Right lobe of liver (tissue), 4 donors: ENCODE measurements around the gene LSP1.

Experiments
- POLR2A ChIP-seq: fragments of 450-650 bp; IDR thresholded peaks from one replicate; pipeline ENCODE4 v1.6.1; 2017; ENCODE audit warnings: antibody characterized with exemption, mild to moderate bottlenecking
- TF ChIP-seq, protein P1 (sequence below), 4 donors: fragments of 200-600 bp in 3 of 4; fragments of 450-650 bp in 1 of 4; IDR thresholded peaks; one replicate each; pipeline versions ENCODE4 v1.5.1 to v1.8.0; 2016 to 2022; ENCODE audit warnings: antibody characterized with exemption in 4 of 4, mild to moderate bottlenecking in 2 of 4
- donor health status: DM: no; HTN: no; CAD: no.
- donor health status: DM: no; HTN: no; CAD: no.
- donor health status: DM: no; HTN: yes; CAD: no.

DNA sequence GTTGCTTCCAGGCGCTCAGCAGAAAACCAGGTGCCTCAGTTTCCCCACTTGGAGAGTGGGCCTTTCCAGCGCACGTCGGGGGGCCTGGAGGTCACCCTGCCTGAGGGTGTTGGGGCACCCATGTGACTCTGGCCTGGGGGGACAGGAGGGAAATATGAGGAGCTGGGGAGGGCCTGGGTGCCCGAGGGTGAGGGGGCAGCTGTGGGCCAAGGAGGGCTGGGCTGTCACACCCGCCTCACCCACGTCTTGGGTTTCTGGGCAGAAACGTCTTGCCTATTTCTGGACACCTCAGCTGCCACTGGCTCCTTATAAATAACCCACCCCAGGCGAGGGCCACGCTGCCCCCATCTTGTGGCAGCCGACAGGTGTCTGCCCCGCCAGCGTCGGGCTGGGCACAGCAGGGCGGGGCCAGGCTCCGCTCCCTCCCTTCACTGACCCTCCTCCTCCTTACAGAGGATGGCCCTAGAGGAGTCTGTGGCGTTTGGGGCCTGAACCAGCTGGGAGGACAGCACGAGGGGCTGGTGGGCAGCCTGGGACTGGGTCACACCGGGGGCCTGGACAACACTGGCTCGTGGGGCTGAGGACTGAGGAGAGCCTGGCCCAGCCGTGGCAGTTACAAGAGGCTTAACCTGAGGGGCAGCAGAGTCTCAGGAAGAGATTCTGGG, 68.2 kb downstream of the LSP1 start:
- TF ChIP-seq POLR2A, result no peak
- TF ChIP-seq, protein P1, sequence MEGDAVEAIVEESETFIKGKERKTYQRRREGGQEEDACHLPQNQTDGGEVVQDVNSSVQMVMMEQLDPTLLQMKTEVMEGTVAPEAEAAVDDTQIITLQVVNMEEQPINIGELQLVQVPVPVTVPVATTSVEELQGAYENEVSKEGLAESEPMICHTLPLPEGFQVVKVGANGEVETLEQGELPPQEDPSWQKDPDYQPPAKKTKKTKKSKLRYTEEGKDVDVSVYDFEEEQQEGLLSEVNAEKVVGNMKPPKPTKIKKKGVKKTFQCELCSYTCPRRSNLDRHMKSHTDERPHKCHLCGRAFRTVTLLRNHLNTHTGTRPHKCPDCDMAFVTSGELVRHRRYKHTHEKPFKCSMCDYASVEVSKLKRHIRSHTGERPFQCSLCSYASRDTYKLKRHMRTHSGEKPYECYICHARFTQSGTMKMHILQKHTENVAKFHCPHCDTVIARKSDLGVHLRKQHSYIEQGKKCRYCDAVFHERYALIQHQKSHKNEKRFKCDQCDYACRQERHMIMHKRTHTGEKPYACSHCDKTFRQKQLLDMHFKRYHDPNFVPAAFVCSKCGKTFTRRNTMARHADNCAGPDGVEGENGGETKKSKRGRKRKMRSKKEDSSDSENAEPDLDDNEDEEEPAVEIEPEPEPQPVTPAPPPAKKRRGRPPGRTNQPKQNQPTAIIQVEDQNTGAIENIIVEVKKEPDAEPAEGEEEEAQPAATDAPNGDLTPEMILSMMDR (IDR thresholded peaks at IDR 0.05), result no peak
